SH-SY5Y (cell line): ENCODE data around the gene PRR33.

Source experiments
- GATA2 ChIP-seq: IDR thresholded peaks from 2 replicates; pipeline ENCODE4 v1.6.1; 2011; ENCODE audit warnings: mild to moderate bottlenecking, low read depth, low read length
- GATA3 ChIP-seq: IDR thresholded peaks from 2 replicates; pipeline ENCODE4 v1.6.1; 2011; ENCODE audit warnings: low read depth, mild to moderate bottlenecking, low read length, moderate library complexity

DNA sequence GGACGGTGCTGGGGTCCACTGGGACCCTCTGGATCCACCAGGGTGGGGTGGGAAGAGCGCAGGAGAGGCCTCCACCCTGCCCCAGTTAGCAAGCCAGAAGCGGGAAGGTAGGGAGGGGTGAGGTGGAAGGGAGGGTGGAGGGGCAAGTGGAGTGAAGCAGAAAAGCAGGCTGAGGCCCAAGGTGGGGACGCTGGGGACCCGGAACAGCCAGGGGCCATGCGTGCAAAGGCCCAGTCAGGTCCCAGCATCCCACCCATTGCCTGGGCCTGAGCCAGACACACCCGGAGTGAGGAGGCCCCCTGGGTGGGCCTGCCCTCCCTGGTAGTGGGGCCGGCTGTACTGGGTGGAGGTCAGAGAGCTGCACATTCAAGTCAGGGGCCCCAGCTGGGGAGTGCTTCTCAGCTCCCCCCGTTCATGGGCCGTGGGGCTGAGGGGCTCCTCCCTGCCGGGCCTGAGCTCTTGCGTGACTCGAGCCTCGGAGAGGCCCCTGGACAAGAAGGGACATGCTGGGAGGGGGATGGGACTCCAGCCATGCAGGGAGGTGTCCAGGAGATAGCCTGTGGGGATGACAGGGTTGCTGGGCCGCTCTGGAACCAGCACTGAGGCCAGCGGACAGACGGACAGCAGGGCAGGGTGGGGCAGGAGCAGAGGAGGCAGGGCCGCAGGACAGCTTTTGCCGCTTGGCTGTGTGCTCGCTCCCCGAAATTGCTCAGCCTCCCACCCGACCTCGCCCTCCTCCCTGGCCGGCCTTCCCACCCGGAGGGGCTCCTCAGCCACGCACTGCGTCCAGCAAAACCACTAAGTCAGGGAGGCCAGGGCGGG, 35.5 kb upstream of the PRR33 start:
- TF ChIP-seq GATA3 (no peak), GATA2 (no peak)
